A172 (cell line): ENCODE measurements around the gene HDAC9. TPM values are rescaled to one million over a fixed set of nuclear protein-coding genes. Genes with fewer than 3 reads are reported as not detected.

Experiments used
- DNase-seq: peaks from one replicate; pipeline ENCODE4 v3.0.0-alpha.2; 2015; ENCODE audit warnings: low spot score
- total RNA-seq: library from RNA; depleted of rRNA; stranded (reverse); fragments of >200 nt; shearing (Covaris generic); gene quantifications from 2 replicates; pipeline ENCODE4 v1.2.3, GENCODE V29; 2014

The HDAC9 gene
- total RNA-seq, 1 experiment from 2014 or later: 53.6 TPM

DNA sequence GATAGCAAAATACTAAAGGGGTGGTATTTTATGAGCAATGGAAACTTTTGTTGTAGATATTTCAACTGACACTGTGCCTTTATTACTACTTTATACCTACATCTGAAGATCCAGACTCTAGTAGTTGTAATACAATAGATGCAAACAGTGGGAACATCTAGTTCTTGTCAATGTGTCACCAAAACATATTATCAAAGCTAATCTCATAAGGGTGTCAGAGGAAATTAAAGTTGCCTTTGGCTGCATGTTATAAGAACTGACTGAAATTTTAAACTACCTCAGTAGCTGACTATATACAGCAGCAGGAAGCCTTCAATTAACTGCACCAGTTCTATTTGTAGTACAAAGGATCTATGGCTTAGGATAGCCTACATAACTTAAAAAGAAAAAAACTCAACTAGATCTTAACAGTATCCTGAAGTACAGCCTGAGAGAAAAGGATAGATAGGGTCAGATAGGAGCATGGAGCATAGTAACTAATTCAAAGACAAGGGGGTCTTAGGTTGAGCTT, 30.9 kb downstream of the HDAC9 start:
- DNase-seq: no peak

DNA sequence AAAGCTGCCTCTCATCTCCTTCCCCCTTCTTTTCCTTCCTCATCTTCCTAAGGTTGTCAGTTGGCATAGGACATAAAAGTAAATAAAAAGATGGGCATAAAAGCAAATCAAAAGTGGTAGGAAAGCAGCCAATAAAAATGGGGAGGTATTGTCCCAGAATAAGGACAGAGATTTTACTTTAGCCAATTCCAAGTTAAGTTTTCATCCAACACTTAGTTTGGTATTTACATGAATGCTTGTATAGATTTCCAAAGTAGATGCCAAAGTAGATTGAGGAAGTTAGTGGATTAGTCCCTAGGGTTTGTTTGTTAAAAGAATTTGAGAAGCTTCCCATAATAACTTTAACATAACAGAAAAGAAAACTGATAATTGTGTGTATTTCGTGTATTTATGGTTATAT, 33.7 kb downstream of the HDAC9 start:
- DNase-seq: no peak

DNA sequence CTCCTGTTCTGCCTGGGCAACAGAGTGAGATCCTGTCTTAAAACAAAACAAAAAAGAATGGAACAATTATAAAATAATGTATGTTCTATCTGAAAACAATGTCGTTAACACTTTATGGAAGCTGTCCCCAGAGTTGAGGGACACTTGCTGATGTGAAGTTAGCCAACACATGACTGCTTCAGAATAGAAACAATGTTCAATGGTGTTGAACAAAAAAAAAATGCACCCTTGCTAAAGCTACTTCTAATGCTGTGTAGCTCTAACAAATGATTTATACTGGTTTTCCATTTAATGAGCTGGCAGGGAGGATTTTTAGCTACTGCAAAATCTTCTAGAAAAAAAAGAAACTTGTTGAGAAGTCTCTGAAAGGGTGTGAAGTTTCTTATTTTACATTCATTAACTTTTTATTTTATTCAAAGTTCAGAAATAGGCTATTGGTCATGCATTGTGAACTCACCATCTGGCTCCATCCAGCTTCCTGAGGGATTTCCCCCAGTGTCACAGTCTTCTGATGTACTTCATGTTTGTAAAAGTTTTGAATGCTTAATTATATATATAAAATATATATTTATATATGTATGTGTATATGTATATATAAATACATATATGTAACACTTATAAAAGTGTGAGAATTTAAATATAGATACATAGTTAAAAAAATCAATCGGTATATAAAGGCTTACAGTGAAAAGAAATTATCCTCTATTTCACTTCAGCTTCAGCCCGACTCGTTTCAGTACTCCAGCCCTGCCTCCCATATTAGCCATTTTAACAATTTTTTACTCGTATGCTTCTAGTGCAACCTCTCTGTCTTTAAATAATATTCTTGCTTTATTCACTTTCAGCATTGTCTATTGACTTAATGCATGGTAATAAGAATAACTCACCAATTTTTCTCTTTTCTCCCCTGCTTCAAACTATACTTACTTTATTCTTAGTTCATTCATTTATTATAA, 35.0 kb downstream of the HDAC9 start:
- DNase-seq: no peak

DNA sequence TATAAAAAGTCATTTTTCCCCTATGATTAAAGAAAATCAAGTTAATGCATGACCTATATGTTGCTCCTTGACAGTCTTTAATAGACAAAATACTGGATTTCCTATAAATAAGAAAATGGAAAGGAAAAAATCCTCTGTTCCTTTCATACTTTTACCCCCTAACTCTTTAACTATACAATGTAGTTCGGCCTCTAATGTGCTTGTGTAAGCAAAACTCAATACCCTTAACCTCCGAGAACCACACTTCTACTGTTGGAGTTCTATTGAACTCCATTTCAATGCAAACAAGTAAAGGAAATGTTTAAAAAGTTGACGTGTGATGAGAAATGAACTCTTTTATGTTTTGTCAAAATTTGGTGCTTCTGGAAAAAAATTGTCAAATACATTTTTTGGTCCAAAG, 36.0 kb downstream of the HDAC9 start:
- DNase-seq: no peak

DNA sequence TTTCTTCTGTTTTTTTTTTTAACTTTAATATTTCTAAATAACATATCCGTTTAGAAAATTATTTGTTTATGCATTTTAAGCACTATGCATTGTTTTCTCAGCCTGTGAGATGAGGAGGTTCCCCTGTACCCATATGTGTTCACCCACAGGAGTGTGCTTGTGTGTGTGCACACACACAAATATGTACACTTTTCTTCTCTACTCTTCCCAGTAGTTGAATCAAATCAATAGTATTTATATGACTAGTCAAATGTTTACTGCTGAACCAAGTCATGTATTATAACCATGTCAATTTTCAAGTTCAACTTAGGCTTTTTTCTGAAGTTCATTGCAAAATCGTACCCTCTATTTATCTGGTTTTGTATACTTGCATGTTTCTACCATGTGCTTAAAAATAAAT, 37.3 kb downstream of the HDAC9 start:
- DNase-seq: no peak

DNA sequence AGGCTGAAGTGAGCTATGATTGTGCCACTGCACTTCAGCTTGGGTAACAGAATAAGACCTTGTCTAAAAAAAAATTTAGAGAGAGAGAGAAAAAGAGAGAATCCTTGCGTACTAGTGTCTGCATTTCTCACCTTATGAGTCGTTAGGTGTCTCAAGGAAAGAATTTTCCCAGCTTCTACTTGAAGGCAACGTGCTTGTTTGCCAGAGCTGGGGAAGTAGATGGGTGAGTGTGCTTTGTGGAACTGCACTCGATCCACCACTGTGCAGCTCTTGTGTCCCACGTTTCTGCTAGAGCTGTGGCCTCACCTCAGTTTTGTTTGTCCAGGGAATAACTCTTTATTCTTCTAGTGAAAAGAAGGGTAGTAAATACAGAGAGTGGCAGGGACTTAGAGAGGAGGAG, 38.9 kb downstream of the HDAC9 start:
- DNase-seq: no peak

DNA sequence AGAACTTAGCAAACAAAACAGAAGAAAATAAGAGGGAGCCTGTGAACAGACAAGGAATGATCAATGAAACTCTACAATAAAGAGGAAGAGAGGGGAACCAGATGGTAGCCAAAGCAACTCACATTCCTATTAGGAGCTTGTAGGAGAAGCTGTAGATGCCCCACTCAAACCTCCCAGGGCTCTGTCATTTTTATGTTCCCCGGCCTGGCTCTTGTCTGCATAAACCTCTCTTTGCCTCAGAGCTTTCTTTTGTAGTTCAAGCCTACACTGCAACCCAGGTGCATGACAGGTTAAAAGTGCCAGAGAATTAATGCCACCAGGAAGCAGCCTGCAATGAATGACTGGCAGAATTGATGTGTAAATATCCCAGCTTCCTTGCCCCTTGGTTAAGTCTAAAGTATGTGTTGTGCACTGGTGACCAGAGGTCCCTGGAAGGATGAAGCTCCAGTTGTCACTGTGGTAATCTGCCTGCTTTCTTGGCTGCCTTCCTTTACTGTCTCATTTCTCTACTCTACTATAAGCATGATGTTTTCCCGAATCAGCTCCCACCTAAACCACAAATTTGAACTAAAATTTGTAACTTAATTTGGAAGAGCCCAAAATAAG, 40.4 kb downstream of the HDAC9 start:
- DNase-seq: no peak

DNA sequence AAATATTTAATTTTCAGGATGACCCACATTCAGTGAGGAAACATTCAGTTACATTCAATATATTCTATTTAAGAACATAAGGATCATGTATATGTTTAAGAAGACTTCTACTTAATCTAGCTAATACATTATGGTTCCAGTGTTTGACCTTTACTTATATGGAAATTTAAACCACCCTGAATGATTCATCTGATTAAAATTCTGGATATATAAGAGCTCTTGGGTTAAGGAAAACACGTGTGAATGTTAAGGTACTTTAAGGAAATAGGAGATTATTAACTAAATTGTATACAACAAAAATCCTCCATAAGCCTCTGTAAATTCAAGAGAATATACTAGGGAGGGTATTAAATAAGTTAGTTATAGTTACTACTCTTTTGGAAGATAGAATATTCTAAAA, 40.9 kb downstream of the HDAC9 start:
- no peak for DNase-seq

DNA sequence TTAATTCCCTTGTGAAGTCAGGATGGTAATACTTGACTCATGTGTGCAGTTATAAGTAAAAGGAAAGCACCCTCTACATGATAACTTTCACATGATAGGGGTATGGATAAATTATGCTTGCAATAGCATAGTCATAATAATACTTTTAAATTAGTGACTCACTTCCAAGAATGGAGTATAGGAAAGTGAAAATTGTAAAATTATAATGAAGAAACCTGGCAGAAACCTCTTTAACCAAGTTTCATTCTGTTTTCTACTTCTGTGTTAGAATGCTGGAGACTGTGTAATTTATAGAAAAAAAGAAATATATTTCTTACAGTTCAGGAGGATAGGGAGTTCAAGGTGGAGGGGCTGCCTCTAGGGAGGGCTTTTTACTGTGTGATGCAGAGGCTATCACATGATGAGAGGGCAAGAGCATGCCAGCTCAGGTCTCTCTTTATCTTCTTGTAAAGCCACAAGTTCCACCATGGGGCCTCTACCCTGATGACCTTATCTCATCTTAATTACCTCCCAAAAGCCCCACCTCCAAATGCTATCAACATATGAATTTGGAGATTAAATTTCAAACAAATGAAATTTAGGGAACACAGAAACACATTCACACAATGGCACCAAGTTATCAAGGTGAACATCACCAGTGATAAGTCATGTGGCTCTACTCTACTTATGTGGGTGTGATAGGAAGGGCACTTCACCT, 43.2 kb downstream of the HDAC9 start:
- DNase-seq: no peak

DNA sequence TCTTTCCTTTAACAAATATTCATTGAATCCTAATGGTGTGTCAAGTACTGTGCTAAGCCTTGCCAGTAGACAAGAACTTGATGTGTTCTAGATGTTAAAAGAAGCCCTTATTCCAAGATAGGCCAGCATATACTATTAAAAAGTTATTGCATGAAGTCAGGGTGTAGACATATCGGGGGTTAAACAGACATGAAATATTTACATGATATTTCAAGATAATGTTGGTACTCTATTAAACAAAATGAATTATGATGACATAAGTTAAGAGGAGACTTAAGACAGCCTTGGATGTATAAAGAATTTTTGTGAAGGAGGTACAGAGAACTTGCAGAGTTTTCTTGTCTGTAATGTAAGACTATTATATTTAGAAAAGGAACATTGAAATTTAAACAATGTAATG, 44.8 kb downstream of the HDAC9 start:
- DNase-seq: no peak

DNA sequence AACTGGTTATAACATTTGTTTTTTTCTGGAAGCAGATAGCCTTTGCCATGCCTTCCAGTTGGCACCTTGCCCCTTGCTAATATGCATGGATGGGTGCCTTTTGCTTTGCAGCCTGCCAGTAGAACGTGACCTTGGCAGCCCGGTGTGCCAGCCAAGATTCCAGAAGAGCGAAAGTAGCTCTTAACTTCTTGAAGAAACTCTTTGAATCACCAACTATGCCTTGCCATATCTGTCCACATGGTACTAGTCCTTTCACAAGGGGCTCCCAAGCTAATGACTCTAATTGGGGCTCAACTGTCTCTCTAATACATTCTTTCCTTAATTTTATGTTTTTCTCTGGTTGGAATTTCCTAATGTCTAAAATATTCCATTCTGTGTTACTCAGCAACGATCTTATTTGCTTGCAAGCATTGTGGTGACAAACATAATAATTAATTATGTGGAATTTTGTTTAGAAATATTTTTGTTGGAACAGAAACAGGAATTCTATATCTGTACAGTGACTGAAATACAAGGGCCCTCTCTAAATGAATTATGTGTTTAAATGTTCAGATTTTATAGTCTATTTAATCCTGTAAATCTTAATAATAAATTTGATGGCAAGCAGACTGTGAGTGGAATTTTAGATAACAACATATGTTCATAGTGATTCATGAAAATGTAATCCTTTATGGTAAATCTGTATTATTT, 45.8 kb downstream of the HDAC9 start:
- DNase-seq: peak; percentile 89

DNA sequence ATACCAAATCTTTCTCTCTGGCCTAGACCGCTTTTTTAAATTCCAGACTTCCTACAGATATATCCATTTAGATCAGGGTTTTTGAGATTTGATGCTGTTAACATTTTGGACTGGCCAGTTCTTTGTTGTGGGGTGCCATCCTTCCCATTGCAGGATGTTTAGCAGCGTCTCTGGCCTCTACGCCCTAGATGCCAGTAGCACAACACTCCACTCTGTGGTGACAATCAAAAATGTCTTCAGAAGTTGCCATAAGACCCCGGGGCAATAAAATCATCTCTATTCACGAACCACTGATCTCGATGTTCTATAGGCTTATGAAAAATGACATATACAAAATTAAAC, 46.3 kb downstream of the HDAC9 start:
- DNase-seq: no peak

DNA sequence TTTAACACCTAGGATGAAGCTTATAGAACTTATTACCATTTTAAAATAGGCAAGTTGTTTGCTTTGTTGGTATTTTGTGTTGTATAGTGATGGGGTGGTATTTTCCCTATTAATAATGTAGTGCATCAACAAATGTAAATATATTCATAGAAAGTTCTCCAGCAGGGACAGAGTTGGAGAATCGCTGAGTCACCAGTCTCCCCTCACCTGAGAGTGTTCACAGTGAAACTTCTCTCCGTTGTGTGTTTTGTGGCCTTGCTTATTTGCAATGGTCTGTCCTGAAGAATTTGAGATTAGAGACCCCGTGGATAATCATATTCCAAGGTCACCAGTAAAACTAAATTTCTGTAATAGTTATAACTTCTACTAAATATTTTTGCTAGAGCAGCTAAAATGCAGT, 51.0 kb downstream of the HDAC9 start:
- DNase-seq: no peak

DNA sequence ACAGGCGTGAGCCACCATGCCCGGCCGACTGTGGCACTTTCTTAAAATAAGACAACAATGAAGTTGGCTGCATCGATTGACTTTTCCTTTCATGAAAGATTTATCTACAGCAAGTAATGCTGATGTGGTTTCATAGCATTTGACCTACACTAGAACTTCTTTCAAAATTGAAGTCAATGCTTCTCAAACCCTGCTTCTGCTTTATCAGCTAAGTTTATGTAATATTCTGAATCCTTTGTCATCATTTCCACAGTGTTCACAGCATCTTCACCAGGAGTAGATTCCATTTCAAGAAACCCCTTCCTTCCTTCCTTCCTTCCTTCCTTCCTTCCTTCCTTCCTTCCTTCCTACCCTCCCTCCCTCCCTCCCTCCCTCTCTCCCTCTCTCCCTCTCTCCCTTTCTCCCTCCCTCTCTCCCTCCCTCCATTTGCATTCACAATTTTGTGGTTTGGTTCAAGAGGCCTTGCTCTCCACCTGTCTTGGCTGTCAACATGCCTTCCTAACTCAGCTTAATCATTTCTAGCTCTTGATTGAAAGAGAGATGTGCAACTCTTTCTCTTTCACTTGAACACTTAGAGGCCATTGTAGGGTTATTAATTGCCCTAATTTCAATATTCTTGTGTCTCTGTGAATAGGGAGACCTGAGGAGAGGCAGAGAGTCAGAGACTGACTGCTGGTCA, 52.1 kb downstream of the HDAC9 start:
- no peak for DNase-seq

DNA sequence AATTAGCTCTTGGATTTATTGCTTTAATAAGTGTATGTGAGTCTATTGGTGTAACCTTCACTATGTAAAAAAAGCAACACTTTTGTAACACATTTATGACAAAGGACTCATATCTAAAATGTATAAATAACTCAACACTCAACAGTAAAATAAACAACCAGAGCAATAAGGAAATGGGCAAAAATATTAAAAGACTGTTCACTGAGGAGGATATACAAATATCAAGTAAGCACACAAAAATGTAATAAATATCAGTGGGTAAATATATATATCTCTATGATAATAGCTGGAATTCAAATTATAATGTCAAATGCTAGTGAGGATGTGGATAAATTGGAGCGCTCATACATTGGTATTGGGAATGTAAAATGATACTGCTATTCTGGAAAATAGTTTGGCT, 53.0 kb downstream of the HDAC9 start:
- DNase-seq: no peak

DNA sequence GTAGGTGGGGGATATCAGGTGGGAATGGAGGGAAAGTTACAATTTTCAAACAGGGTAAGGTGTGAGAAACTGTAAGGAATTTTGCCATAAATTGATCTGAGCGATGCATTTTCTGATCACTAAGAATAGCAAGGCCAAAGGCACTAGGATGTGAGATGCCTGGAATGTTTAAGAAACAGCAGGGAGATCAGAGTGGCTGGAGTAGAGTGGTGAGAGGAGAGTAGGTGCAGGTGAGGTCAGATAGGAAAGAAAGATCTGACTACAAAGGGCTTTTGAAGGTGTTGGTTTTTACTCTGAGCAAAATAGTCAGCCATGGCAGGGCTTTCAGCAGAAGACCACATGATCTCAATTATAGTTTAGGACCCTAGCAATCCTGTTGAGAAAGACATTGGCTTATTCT, 55.0 kb downstream of the HDAC9 start:
- no peak for DNase-seq

DNA sequence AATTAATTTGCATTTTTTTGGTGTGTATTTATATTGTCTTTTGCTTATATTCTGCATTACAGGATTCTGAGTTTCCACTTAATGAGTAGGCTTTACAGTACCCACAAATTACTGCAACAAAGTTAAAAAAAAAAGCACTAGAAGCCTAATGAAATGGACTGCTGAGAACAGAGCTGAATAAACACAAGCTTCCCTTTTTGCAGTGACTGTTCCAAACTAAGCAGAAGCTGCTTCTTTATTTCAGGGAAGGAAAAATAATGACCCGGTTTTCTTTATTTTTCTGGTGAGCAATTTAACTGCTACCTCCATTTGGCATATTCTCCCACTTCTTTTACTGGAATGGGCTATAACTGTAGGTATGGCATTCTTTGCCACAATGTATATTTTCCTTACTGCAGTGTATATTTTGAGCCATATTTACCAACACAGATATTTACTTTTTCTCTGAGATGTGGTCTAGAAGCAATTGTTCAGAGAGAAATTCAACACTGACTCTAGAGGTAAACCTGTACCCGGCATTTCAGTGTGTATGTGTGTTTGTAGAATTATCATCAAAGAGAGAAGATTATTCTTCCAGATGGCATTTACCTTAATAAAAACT, 56.9 kb downstream of the HDAC9 start:
- no peak for DNase-seq

DNA sequence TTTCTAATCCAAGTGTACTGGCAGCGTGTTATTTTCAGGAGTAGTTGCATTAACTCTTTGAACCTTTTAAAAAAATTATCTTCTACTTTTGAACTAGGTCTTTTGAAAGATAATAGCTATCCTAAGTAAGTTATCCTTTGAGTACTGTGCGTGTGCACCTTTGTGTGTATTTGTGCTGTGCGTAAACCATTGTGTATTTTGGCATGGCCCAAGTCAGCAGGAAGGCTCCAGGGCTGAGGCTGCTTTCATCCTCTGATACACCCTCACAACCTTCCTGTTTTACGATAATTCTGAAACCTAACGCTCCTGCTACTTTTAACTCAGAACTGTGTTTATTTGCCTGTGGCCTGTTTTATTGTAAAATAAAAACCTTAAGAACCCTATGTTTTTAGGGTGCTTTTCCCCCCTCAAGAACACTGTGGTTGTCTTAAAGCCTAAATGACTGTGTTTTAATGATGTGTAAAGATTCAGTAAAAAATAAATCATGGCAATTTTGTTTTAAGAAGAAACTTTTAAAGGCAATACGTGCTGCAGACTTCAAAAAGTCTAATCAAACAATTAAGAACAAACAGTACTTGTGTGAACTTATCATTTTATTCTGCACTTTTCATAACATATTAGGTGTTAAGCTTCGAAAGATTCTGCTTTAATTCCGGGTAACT, 57.5 kb downstream of the HDAC9 start:
- DNase-seq: peak; percentile 62

DNA sequence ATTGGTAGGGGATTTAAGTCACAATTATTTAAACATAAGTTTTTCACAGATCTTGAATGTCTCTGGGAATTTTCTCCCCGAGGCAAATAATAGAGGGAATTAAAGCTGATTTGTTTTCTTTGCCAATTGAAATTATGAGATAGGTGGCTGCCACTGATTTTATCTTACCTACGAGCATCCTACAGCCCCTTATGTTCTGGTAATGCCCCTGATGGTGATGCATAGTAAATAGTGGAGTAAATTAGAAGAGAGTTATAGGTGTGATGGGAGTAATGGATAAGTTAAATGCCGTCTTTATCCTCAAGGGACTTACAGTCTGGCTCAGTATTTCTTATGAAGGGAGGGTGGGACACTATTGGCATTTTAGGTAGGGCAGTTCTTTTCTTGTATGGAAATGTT, 58.1 kb downstream of the HDAC9 start:
- DNase-seq: no peak

DNA sequence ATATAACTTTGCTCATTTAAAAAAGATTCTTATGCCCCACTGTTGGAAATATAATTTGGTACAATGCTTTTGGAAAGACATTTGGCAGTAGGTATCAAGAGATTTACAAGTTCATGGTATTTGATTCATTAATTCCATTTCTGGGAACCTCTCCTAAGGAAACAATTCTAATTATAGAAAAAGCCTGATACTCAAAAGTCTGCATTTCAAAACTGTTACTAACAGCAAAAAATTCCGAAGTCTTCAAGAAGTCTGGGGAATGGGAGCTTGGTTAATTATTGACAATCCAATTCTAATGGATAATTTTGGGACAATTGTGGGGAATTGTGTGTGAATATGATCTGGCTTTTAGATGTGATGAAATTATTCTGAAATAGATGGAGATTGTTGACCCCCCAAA, 59.6 kb downstream of the HDAC9 start:
- no peak for DNase-seq

DNA sequence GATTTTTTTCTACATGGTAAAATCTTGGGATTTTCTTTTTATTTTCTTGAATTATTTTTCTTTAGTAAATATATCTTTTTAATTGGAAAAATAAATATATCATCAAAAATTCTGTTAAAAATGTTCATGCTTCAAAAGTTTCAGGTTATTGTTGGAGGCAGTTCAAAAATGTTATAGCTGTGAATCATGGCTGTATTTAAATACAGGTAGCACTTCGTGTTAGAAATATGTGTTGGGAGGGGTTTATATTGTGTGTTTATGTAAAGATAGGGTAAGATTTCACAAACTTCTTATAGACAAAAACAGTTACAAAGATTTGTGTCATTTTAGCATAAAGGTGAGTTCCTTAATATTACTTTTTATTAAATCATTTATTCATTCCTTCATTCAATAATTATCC, 60.4 kb downstream of the HDAC9 start:
- no peak for DNase-seq
